Mesenchymal stem cell (in vitro differentiated cells and primary cell): ENCODE results near the gene MYD88.

Experiments
- DNase-seq: peaks from one replicate; pipeline ENCODE4 v3.0.0-alpha.2; 2013
- H2AFZ ChIP-seq: one replicate; pipeline ENCODE4 v1.6.1; 2013; ENCODE audit warnings: low read depth, mild to moderate bottlenecking, control low read depth, inconsistent platforms, low read length, moderate library complexity
- H2AK5ac ChIP-seq: 2 replicates; pipeline ENCODE4 v1.6.1; 2013; ENCODE audit warnings: low read length, moderate library complexity, mild to moderate bottlenecking, inconsistent platforms; ENCODE audit not compliant: severe bottlenecking
- H2BK120ac ChIP-seq: one replicate; pipeline ENCODE4 v1.6.1; 2013; ENCODE audit warnings: low read depth, mild to moderate bottlenecking, inconsistent platforms, low read length, moderate library complexity
- H2BK12ac ChIP-seq, 2 experiments: one replicate each; pipeline ENCODE4 v1.6.1; 2013; ENCODE audit warnings: inconsistent platforms in 2 of 2, low read length in 2 of 2, mild to moderate bottlenecking in 2 of 2, moderate library complexity in 2 of 2, control low read depth in 1 of 2
- H2BK15ac ChIP-seq: one replicate; pipeline ENCODE4 v1.6.1; 2013; ENCODE audit warnings: mild to moderate bottlenecking, low read depth, inconsistent platforms; ENCODE audit not compliant: poor library complexity, severe bottlenecking
- H2BK5ac ChIP-seq: 2 replicates; pipeline ENCODE4 v1.6.1; 2013; ENCODE audit warnings: low read depth, mild to moderate bottlenecking, low read length, control low read depth, inconsistent platforms; ENCODE audit not compliant: poor library complexity, severe bottlenecking
- H3K14ac ChIP-seq, 2 experiments: one replicate each; pipeline ENCODE4 v1.6.1; 2013; ENCODE audit warnings: inconsistent platforms in 2 of 2, low read length in 2 of 2, control low read depth in 1 of 2, mild to moderate bottlenecking in 1 of 2, moderate library complexity in 1 of 2
- H3K18ac ChIP-seq, 2 experiments: one replicate each; pipeline ENCODE4 v1.6.1; 2013; ENCODE audit warnings: inconsistent platforms in 2 of 2, low read length in 2 of 2, control low read depth in 1 of 2, low read depth in 1 of 2, mild to moderate bottlenecking in 1 of 2
- H3K23ac ChIP-seq, 2 experiments: one replicate each; pipeline ENCODE4 v1.6.1; 2013; ENCODE audit warnings: inconsistent platforms in 2 of 2, low read length in 2 of 2, mild to moderate bottlenecking in 2 of 2, moderate library complexity in 2 of 2, control low read depth in 1 of 2
- H3K27ac ChIP-seq: 2 replicates; pipeline ENCODE4 v1.5.1; 2013; ENCODE audit warnings: mild to moderate bottlenecking, moderate library complexity, low read length, control low read depth, inconsistent platforms; ENCODE audit not compliant: poor library complexity, severe bottlenecking
- H3K27me3 ChIP-seq, 2 experiments: 2 replicates each; pipeline versions ENCODE4 v1.6.1 to v1.7.0; 2013; ENCODE audit warnings: low read length in 2 of 2, mild to moderate bottlenecking in 2 of 2, moderate library complexity in 2 of 2, control low read depth in 1 of 2, inconsistent platforms in 1 of 2; ENCODE audit not compliant: control insufficient read depth in 1 of 2, insufficient read depth in 1 of 2
- H3K36me3 ChIP-seq, 2 experiments: 2 replicates each; pipeline versions ENCODE4 v1.6.1 to v1.7.0; 2013; ENCODE audit warnings: low read length in 2 of 2, control low read depth in 1 of 2, inconsistent platforms in 1 of 2, low read depth in 1 of 2, mild to moderate bottlenecking in 1 of 2; ENCODE audit not compliant: insufficient read depth in 2 of 2, control insufficient read depth in 1 of 2
- H3K4ac ChIP-seq, 2 experiments: one replicate each; pipeline ENCODE4 v1.6.1; 2013; ENCODE audit warnings: inconsistent platforms in 2 of 2, low read length in 2 of 2, mild to moderate bottlenecking in 2 of 2, moderate library complexity in 2 of 2, control low read depth in 1 of 2, low read depth in 1 of 2
- H3K4me1 ChIP-seq: 2 replicates; pipeline ENCODE4 v1.6.1; 2013; ENCODE audit warnings: low read depth, low read length, control low read depth; ENCODE audit not compliant: control insufficient read depth, insufficient read depth
- H3K4me2 ChIP-seq: 2 replicates; pipeline ENCODE4 v1.6.1; 2013; ENCODE audit warnings: low read length, mild to moderate bottlenecking, inconsistent platforms; ENCODE audit not compliant: poor library complexity, severe bottlenecking
- H3K4me3 ChIP-seq, 2 experiments: 2 replicates each; pipeline versions ENCODE4 v1.5.1 to v1.7.0; 2013; ENCODE audit warnings: low read length in 2 of 2, mild to moderate bottlenecking in 2 of 2, control low read depth in 1 of 2, low read depth in 1 of 2; ENCODE audit not compliant: insufficient read depth in 1 of 2
- H3K79me1 ChIP-seq: replicated peaks from 2 replicates; pipeline ENCODE4 v1.6.1; 2013; ENCODE audit warnings: mild to moderate bottlenecking, control low read depth, low read length, inconsistent platforms; ENCODE audit not compliant: poor library complexity, severe bottlenecking
- H3K9ac ChIP-seq: 2 replicates; pipeline ENCODE4 v1.7.0; 2013; ENCODE audit warnings: mild to moderate bottlenecking, low read length, moderate library complexity
- H3K9me3 ChIP-seq: 2 replicates; pipeline ENCODE4 v1.7.0; 2013; ENCODE audit warnings: mild to moderate bottlenecking, low read length; ENCODE audit not compliant: control insufficient read depth
- H4K8ac ChIP-seq: one replicate; pipeline ENCODE4 v1.6.1; 2013; ENCODE audit warnings: inconsistent platforms, mild to moderate bottlenecking, low read length, moderate library complexity
- H4K91ac ChIP-seq: one replicate; pipeline ENCODE4 v1.6.1; 2013; ENCODE audit warnings: mild to moderate bottlenecking, low read length, inconsistent platforms
- WGBS: methylation state at CpG from one replicate; pipeline ENCODE4 v1.1.7; 2013; ENCODE audit warnings: mixed read lengths; 5-methylcytosine and 5-hydroxymethylcytosine counted together

Gene MYD88

DNA sequence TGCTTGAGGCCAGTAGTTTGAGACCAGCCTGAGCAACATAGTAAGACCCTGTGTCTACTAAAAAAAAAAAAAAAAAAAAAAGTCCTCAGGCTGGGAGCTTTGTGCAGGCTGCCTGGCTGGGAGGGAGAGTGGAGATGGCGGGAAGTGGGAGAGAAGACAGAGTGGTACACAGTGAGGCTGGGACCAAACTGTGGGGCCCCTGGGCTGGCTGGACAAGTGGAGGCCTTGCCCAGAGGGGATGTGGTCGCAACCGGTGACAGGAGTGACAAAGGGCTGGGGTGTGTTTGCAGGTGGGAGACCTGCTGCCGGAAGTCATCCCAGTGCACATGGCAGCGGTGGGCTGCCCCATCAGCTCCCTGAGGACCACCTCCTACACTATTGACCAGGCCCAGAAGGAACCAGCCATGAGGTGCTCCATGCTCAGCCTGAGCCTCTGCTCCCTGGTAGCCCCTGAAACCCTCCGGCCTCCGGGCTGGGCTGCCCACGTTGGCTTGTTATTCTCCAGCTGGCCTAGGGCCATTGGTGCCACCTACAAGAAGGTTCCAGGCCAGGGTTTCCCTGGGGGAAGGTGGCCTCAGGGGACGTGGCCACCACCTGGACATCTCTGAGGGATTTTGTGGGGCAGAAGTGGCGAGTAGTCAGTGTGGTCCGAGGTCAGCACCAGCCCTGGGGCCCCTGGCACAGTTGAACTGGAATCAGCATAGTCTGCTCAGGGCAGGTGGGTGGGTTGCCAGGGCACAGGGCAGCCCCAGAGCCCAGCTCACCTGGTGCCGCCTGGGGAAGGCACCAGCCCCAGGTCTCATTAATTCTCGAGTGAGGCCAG lies 24.2 kb upstream of the MYD88 start:
- Histone ChIP-seq H2AFZ (no peak overlapping the region), H3K79me1 (no peaks in the 10 kb centered on the region), H3K4me3 (no peak overlapping the region), H4K8ac (no peak overlapping the region), H2BK5ac (no peak overlapping the region), H3K4me1 (peaks cover 10% of the 10 kb centered on the region), H2AK5ac (no peak overlapping the region), H3K9ac (no peak overlapping the region), H3K27me3 (peaks cover 6 to 23% of the 10 kb centered on the region in 2 experiments), H2BK12ac (no peak overlapping the region), H3K36me3 (peaks cover 0 to 3% of the 10 kb centered on the region in 2 experiments), H3K9me3 (no peaks in the 10 kb centered on the region), H2BK15ac (no peak overlapping the region), H2BK120ac (no peak overlapping the region), H3K27ac (no peak overlapping the region), H4K91ac (no peak overlapping the region), H3K4ac (no peak overlapping the region), H3K4me2 (no peak overlapping the region), H3K18ac (no peak overlapping the region), H3K23ac (no peak overlapping the region), H3K14ac (no peak overlapping the region)
- WGBS = 92% methylated on average over 13 of the region's 13 CpGs
- DNase-seq = no peak

DNA sequence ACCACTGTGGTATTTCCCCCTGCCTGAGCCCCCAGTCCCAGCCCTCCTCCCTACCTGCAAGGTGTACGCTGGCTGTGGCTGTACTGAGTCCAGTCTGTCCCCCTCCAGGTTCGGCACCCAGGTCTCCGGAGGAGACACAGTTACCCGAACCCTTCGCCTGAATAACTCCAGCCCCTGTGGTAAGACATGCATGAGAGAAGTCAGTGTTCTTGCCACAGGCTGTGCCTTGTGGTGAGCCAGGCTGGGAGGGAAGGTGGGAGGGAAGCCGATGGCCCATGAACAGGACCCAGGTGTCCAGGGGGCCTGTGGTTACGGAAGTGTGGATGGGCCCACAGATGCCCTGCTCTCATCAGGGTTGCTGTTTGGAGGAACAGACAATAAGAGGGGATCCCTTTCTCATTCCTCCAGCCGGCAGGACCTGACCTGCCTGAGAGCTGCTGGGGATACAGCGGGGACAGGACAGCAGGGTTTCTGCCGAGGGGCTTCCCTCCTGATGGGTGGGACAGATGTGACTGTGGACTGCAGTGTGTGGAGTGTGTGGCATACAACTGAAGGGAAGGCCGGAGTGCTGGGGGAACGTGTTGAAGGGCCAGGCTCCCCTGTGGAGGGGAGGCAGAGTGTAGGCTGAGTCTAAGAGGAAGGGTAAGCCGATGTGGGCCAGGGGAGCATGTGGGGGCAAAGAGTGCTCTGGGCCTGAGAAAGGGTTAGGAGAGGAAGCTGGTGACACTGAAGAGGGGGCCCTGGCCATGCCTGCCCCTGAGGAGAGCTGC lies 23.4 kb upstream of the MYD88 start:
- Histone ChIP-seq H3K27ac (no peak overlapping the region), H2AFZ (no peak overlapping the region), H3K18ac (no peak overlapping the region), H2BK5ac (no peak overlapping the region), H3K79me1 (no peaks in the 10 kb centered on the region), H3K9ac (no peak overlapping the region), H4K8ac (no peak overlapping the region), H4K91ac (no peak overlapping the region), H2BK15ac (no peak overlapping the region), H2AK5ac (no peak overlapping the region), H3K23ac (no peak overlapping the region), H2BK12ac (no peak overlapping the region), H3K4me2 (no peak overlapping the region), H3K4me3 (no peak overlapping the region), H3K4me1 (peaks cover 10% of the 10 kb centered on the region), H3K4ac (no peak overlapping the region), H3K14ac (no peak overlapping the region), H3K9me3 (no peaks in the 10 kb centered on the region), H2BK120ac (no peak overlapping the region), H3K27me3 (peaks cover 6 to 23% of the 10 kb centered on the region in 2 experiments), H3K36me3 (peaks cover 4 to 8% of the 10 kb centered on the region in 2 experiments)
- WGBS = 83% methylated on average over 12 of the region's 13 CpGs
- no peak for DNase-seq

DNA sequence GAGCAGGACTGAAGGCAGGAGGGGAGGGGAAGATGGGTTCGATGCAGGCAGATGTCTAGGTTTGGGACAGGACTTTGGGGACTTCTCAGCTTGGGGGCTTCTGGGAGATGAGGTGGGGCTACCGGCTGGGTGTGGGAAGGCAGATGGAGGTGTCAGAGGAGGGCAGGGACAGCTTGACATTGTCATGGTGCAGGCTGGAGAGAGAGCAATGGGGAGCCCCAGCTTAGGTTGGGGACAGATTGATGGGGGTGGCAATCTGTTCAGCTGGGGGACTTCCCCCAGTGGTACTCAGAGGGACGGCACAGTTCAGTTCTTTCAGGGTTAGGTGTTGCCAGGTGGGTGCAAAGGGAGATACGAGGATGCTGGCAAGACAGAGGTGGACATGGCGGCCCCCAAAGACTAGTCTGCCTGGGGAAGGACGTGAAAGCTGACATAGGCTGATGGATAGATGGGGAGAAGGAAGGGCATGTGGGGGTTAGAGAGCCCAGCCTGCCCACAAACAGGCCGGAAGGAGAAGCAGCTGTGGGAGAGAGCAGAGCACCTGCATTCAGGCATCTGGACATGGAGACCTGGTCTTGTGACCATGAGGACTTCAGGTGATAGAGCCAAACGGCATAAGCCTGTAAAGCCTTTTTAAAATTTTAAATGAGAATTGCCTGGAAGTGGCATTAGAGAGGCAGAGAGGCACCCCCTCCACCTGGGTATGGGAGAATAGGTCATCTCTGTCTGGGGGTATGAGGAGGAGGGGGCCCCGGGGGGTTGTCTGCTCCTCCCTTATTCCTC lies 22.6 kb upstream of the MYD88 start:
- Histone ChIP-seq H3K4me3 (no peak overlapping the region), H3K4me1 (peaks cover 10% of the 10 kb centered on the region), H2AFZ (no peak overlapping the region), H3K18ac (no peak overlapping the region), H3K4ac (no peak overlapping the region), H3K4me2 (no peak overlapping the region), H2BK5ac (no peak overlapping the region), H2AK5ac (no peak overlapping the region), H3K23ac (no peak overlapping the region), H3K27ac (no peak overlapping the region), H2BK15ac (no peak overlapping the region), H2BK12ac (no peak overlapping the region), H3K9ac (no peak overlapping the region), H3K14ac (no peak overlapping the region), H3K27me3 (peaks cover 6 to 20% of the 10 kb centered on the region in 2 experiments), H2BK120ac (no peak overlapping the region), H4K8ac (no peak overlapping the region), H3K36me3 (peaks cover 11 to 16% of the 10 kb centered on the region in 2 experiments), H3K9me3 (no peaks in the 10 kb centered on the region), H4K91ac (no peak overlapping the region), H3K79me1 (no peaks in the 10 kb centered on the region)
- DNase-seq = no peak
- 89% methylated on average over 8 of the region's 9 CpGs for WGBS
